Fibroblast of lung (primary cell): ENCODE measurements around the gene TMEM255B. TPM values are rescaled to one million over a fixed set of nuclear protein-coding genes. Genes with fewer than 3 reads are reported as not detected.
A peak's percentile ranks its signal among the peaks of the same experiment; 100 is the strongest.

ENCODE experiments used
- DNase-seq, 2 donors: peaks; one replicate each; pipeline versions ENCODE4 v3.0.0 to v3.0.0-alpha.2; 2010; ENCODE audit warnings: low read depth in 2 of 2
- H2AFZ ChIP-seq: 2 replicates; pipeline ENCODE4 v1.5.1; 2012; ENCODE audit warnings: low read length, control low read depth, inconsistent platforms
- H3K27ac ChIP-seq: 2 replicates; pipeline ENCODE4 v1.5.1; 2011; ENCODE audit warnings: low read length, control low read depth; ENCODE audit not compliant: insufficient read depth
- H3K27me3 ChIP-seq: 2 replicates; pipeline ENCODE4 v1.5.1; 2011; ENCODE audit warnings: mild to moderate bottlenecking, low read length; ENCODE audit not compliant: control insufficient read depth, insufficient read depth
- H3K36me3 ChIP-seq: 2 replicates; pipeline ENCODE4 v1.5.1; 2011; ENCODE audit warnings: low read length; ENCODE audit not compliant: control insufficient read depth, insufficient read depth
- H3K4me1 ChIP-seq: 2 replicates; pipeline ENCODE4 v1.5.1; 2011; ENCODE audit warnings: low read length; ENCODE audit not compliant: control insufficient read depth, insufficient read depth; ENCODE audit errors: extremely low read depth
- H3K4me2 ChIP-seq: 2 replicates; pipeline ENCODE4 v1.5.1; 2011; ENCODE audit warnings: low read length, control low read depth; ENCODE audit not compliant: insufficient read depth; ENCODE audit errors: extremely low read depth
- H3K4me3 ChIP-seq, 4 experiments: fragments of 200-600 bp in 1 of 4; sonication (generic) in 1 of 4; replicated peaks in 1 of 4; 2 replicates each; pipeline ENCODE4 v1.5.1; 2011 to 2016; ENCODE audit warnings: low read length in 4 of 4, low read depth in 3 of 4, mild to moderate bottlenecking in 3 of 4, control low read depth in 2 of 4, inconsistent platforms in 1 of 4, mixed read lengths in 1 of 4; ENCODE audit not compliant: insufficient read depth in 1 of 4; ENCODE audit errors: control extremely low read depth in 1 of 4
- H3K79me2 ChIP-seq: 2 replicates; pipeline ENCODE4 v1.5.1; 2012; ENCODE audit warnings: mild to moderate bottlenecking, low read length, inconsistent platforms; ENCODE audit not compliant: control insufficient read depth, insufficient read depth
- H3K9ac ChIP-seq: 2 replicates; pipeline ENCODE4 v1.5.1; 2011; ENCODE audit warnings: mild to moderate bottlenecking, low read length, control low read depth; ENCODE audit not compliant: insufficient read depth
- H3K9me3 ChIP-seq: 2 replicates; pipeline ENCODE4 v1.5.1; 2012; ENCODE audit warnings: low read depth, low read length; ENCODE audit not compliant: control insufficient read depth, insufficient read depth
- H4K20me1 ChIP-seq: 2 replicates; pipeline ENCODE4 v1.5.1; 2011; ENCODE audit warnings: low read length; ENCODE audit not compliant: control insufficient read depth, insufficient read depth; ENCODE audit errors: extremely low read depth
- EZH2 ChIP-seq: IDR thresholded peaks from 2 replicates; pipeline ENCODE4 v1.5.1; 2012; ENCODE audit warnings: low read length, control low read depth, mild to moderate bottlenecking; ENCODE audit errors: missing control alignments
- polyA plus RNA-seq, 2 donors: library from polyadenylated mRNA; depleted of rRNA in 1 of 2; stranded (reverse) in 1 of 2; unstranded in 1 of 2; fragments of >200 nt; gene quantifications; 2 replicates each; pipeline ENCODE4 v1.2.1, GENCODE V29; 2011 to 2012; ENCODE audit warnings: missing spikeins in 1 of 2
- total RNA-seq: library from RNA; depleted of rRNA; stranded (reverse); fragments of >200 nt; gene quantifications from 2 replicates; pipeline ENCODE4 v1.2.1, GENCODE V29; 2014
- TF ChIP-seq, protein P1 (sequence below), 2 donors: IDR thresholded peaks in 1 of 2; conservative IDR thresholded peaks in 1 of 2; 1 replicate in 1 of 2; 2 replicates in 1 of 2; pipeline ENCODE4 v1.5.1; 2011 to 2012; ENCODE audit warnings: low read length in 2 of 2, control low read depth in 1 of 2, inconsistent platforms in 1 of 2, low read depth in 1 of 2, mild to moderate bottlenecking in 1 of 2

The TMEM255B gene
- total and polyA plus RNA-seq, 2 donors (not counting 1 experiment from before 2014, with no cell fraction given): 2.4 to 10.4 TPM

GRCh38 chr13:113813749-113814434, 54.9 kb downstream of the TMEM255B start:
- H3K79me2 ChIP-seq: no peaks in the 10 kb centered on the region
- H2AFZ ChIP-seq: no peak overlapping the region
- TF ChIP-seq EZH2: no peak
- TF ChIP-seq, protein P1, sequence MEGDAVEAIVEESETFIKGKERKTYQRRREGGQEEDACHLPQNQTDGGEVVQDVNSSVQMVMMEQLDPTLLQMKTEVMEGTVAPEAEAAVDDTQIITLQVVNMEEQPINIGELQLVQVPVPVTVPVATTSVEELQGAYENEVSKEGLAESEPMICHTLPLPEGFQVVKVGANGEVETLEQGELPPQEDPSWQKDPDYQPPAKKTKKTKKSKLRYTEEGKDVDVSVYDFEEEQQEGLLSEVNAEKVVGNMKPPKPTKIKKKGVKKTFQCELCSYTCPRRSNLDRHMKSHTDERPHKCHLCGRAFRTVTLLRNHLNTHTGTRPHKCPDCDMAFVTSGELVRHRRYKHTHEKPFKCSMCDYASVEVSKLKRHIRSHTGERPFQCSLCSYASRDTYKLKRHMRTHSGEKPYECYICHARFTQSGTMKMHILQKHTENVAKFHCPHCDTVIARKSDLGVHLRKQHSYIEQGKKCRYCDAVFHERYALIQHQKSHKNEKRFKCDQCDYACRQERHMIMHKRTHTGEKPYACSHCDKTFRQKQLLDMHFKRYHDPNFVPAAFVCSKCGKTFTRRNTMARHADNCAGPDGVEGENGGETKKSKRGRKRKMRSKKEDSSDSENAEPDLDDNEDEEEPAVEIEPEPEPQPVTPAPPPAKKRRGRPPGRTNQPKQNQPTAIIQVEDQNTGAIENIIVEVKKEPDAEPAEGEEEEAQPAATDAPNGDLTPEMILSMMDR (conservative IDR thresholded peaks at IDR 0.05 in 1 of 2, IDR thresholded peaks at IDR 0.05 in 1 of 2; ENCODE audit: low read depth in 1 of 2, low read length in 2 of 2): no peak
- no peak overlapping the region for H3K9ac ChIP-seq
- no peaks in the 10 kb centered on the region for H4K20me1 ChIP-seq
- H3K27ac ChIP-seq: no peak overlapping the region
- no peak overlapping the region for H3K4me2 ChIP-seq
- peaks cover 4% of the 10 kb centered on the region for H3K36me3 ChIP-seq
- H3K4me3 ChIP-seq: no peak overlapping the region
- no peaks in the 10 kb centered on the region for H3K27me3 ChIP-seq
- H3K9me3 ChIP-seq: no peaks in the 10 kb centered on the region
- H3K4me1 ChIP-seq: peaks cover 21% of the 10 kb centered on the region
- peak in 1 of 2 donors; percentile 34 for DNase-seq

DNA sequence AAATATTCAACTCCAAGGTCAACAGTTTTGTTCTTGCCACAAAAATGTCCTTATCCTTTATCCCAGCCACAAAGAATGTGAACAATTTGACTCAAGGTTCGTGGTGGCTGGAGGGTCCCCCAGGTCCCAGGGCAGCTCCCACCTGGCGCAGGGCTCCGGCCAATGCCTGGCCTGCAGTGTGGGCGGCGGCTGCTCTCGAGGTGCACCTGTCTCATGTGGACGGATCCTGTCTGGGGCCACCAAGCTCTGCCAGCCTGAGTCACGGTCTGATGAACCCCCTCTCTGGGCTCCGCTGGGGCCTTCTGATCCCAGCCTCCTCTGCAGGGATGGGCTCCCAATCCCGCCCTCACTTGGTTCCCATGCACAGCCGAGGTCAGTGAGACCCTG, 55.4 kb downstream of the TMEM255B start:
- H4K20me1 ChIP-seq: no peaks in the 10 kb centered on the region
- H3K27me3 ChIP-seq: no peaks in the 10 kb centered on the region
- H3K79me2 ChIP-seq: no peaks in the 10 kb centered on the region
- no peak overlapping the region for H3K9ac ChIP-seq
- no peak overlapping the region for H3K4me2 ChIP-seq
- peaks cover 7% of the 10 kb centered on the region for H3K36me3 ChIP-seq
- peak in 1 of 2 donors; percentile 79 for DNase-seq
- no peaks in the 10 kb centered on the region for H3K9me3 ChIP-seq
- H3K27ac ChIP-seq: no peak overlapping the region
- peaks cover 21% of the 10 kb centered on the region for H3K4me1 ChIP-seq
- no peak overlapping the region for H2AFZ ChIP-seq
- H3K4me3 ChIP-seq: no peak overlapping the region
- TF ChIP-seq, protein P1 (conservative IDR thresholded peaks at IDR 0.05 in 1 of 2, IDR thresholded peaks at IDR 0.05 in 1 of 2; ENCODE audit: low read depth in 1 of 2, low read length in 2 of 2): no peak
- TF ChIP-seq EZH2: no peak

DNA sequence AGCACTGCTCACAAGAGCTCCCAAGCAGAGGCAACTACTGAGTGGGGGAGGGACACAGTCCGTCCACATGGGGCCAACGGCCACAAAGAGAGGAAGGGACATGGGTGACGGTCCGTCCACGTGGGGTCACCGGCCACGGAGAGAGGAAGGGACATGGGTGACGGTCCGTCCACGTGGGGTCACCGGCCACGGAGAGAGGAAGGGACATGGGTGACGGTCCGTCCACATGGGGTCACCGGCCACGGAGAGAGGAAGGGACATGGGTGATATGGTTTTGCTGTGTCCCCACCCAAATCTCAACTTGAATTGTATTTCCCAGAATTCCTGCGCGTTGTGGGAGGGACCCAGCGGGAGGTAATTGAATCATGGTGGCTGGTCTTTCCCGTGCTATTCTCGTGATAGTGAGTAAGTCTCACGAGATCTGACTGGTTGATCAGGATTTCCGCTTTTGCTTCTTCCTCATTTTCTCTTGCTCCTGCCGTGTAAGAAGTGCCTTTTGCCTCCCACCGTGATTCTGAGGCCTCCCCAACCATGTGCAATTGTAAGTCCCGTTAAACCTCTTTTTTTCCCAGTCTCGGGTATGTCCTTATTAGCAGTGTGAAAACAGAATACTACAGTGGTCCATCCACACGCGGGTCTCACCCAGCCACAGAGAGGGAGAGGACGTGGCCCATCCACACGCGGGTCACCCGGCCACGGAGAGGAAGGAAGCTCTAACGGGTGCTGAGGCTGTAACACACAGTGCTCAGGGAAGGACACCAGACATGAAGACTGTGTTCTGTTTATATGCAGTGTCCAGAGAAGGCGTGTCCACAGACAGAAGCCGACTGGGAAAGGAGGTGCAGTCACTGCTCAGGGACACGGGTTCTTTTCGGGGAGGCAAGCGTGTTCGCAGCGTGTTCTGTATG, 56.4 kb downstream of the TMEM255B start:
- Histone ChIP-seq H3K9ac (no peak overlapping the region), H3K36me3 (peaks cover 11% of the 10 kb centered on the region), H3K27ac (no peak overlapping the region), H3K4me2 (no peak overlapping the region), H3K27me3 (no peaks in the 10 kb centered on the region), H2AFZ (no peak overlapping the region), H3K4me3 (no peak overlapping the region), H3K9me3 (no peaks in the 10 kb centered on the region), H4K20me1 (no peaks in the 10 kb centered on the region), H3K4me1 (peaks cover 29% of the 10 kb centered on the region), H3K79me2 (no peaks in the 10 kb centered on the region)
- no peak for DNase-seq
- no peak for TF ChIP-seq EZH2
- TF ChIP-seq, protein P1 (conservative IDR thresholded peaks at IDR 0.05 in 1 of 2, IDR thresholded peaks at IDR 0.05 in 1 of 2; ENCODE audit: low read depth in 1 of 2, low read length in 2 of 2): no peak
